GM12873 (cell line): ENCODE results near the gene KAT6B.

Experiments used
- CTCF ChIP-seq: IDR thresholded peaks from 2 replicates; pipeline ENCODE4 v1.5.1; 2012; ENCODE audit warnings: low read depth, mild to moderate bottlenecking, moderate library complexity, low read length, control low read depth; ENCODE audit not compliant: insufficient read depth; ENCODE audit errors: missing control alignments

Gene KAT6B

GRCh38 chr10:75030371-75030770 lies 204.0 kb downstream of the KAT6B start:
- TF ChIP-seq CTCF, result no peak

- no peak for TF ChIP-seq CTCF
Measured at GRCh38 chr10:75032119-75032518, 205.7 kb downstream of the KAT6B start.

- TF ChIP-seq CTCF, result no peak
Measured at GRCh38 chr10:75032813-75033212, 206.4 kb downstream of the KAT6B start.

- no peak for TF ChIP-seq CTCF
Measured at GRCh38 chr10:75033399-75034130, 207.2 kb downstream of the KAT6B start.

GRCh38 chr10:75034131-75034512 lies 207.7 kb downstream of the KAT6B start:
- TF ChIP-seq CTCF, result no peak

- no peak for TF ChIP-seq CTCF
Measured at GRCh38 chr10:75034714-75035258, 208.4 kb downstream of the KAT6B start.

- no peak for TF ChIP-seq CTCF
Measured at GRCh38 chr10:75035975-75036708, 209.7 kb downstream of the KAT6B start.
